Esophagus squamous epithelium (tissue), 5 donors: ENCODE results near the gene SSB. TPM values are rescaled to one million over a fixed set of nuclear protein-coding genes. Genes with fewer than 3 reads are reported as not detected.

Experiments
- DNase-seq: peaks from one replicate; lab custom pipeline; 2025; lab: John Stamatoyannopoulos, UW
- H3K27ac ChIP-seq, 4 donors: fragments of 200-600 bp; sonication (generic); one replicate each; pipeline ENCODE4 v1.5.1; 2016 to 2019; ENCODE audit warnings: mild to moderate bottlenecking in 1 of 4
- H3K27me3 ChIP-seq, 4 donors: fragments of 200-600 bp; sonication (generic); 1 replicate in 3 of 4; 2 replicates in 1 of 4; pipeline versions ENCODE4 v1.5.1 to v1.6.0; 2017 to 2021; ENCODE audit warnings: antibody characterized with exemption in 1 of 4
- H3K36me3 ChIP-seq, 3 donors: fragments of 200-600 bp; sonication (generic); one replicate each; pipeline ENCODE4 v1.5.1; 2016 to 2019
- H3K4me1 ChIP-seq, 3 donors: fragments of 200-600 bp; sonication (generic); one replicate each; pipeline ENCODE4 v1.5.1; 2017 to 2019
- H3K4me3 ChIP-seq, 4 donors: fragments of 200-600 bp; sonication (generic); 1 replicate in 3 of 4; 2 replicates in 1 of 4; pipeline ENCODE4 v1.5.1; 2016 to 2019; ENCODE audit warnings: mild to moderate bottlenecking in 2 of 4, moderate library complexity in 1 of 4
- H3K9me3 ChIP-seq, 3 donors: fragments of 200-600 bp; sonication (generic); one replicate each; pipeline ENCODE4 v1.5.1; 2016 to 2019
- POLR2A ChIP-seq, 4 donors: fragments of 450-650 bp; IDR thresholded peaks; one replicate each; pipeline ENCODE4 v1.6.1; 2017; ENCODE audit warnings: antibody characterized with exemption in 4 of 4, mild to moderate bottlenecking in 4 of 4, moderate library complexity in 3 of 4
- WGBS, 2 donors: methylation state at CpG; one replicate each; pipeline ENCODE4 v1.1.5; 2018; 5-methylcytosine and 5-hydroxymethylcytosine counted together
- intact Hi-C: fragments of 100-400 bp; cut with DNase I; formaldehyde crosslinking; loops from one replicate; pipeline ENCODE4 v1.15.0; 2022
- total RNA-seq, 4 donors: library from RNA; depleted of rRNA; stranded (reverse); fragments of >200 nt; gene quantifications; one replicate each; pipeline ENCODE4 v1.1.0, GENCODE V29; 2016
- TF ChIP-seq, protein P1 (sequence below), 6 experiments: fragments of 450-650 bp in 4 of 6; fragments of 200-600 bp in 2 of 6; sonication (generic) in 2 of 6; IDR thresholded peaks; one replicate each; pipeline ENCODE4 v1.5.1; 2016 to 2019; ENCODE audit warnings: antibody characterized with exemption in 6 of 6, mild to moderate bottlenecking in 4 of 6, moderate library complexity in 4 of 6
- donor health status: DM: yes; HTN: yes; CAD: no.

The SSB gene
- total RNA-seq, 4 donors from 2014 or later: 36.2 to 82.6 (median 50.6) TPM

DNA sequence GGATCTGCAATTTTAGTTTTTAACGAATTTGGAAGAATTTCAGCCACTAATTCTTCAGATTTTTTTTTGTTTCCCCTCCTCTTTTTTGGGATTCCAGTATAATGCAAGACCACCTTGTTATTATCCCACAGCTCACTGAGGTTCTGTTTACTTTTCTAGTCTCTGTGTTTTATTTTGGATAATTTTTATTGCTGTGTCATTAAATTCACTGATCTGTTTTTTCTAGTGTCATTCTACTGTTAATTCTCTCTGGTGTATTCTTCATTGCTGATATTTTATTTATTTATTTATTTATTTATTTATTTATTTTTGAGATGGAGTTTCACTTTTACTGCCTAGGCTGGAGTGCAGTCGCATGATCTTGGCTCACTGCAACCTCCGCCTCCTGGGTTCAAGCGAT is 60.8 kb downstream of the SSB start:
- no peaks in the 10 kb centered on the region for H3K27me3 ChIP-seq
- H3K9me3 ChIP-seq: no peaks in the 10 kb centered on the region
- no peak overlapping the region for H3K27ac ChIP-seq
- intact Hi-C loops: no loop called here
- peaks cover 0 to 6% (median 0%) of the 10 kb centered on the region in 3 donors for H3K36me3 ChIP-seq
- peaks cover 0 to 14% (median 0%) of the 10 kb centered on the region in 3 donors for H3K4me1 ChIP-seq
- H3K4me3 ChIP-seq: no peak overlapping the region
- DNase-seq: no peak
- WGBS, 2 donors: 89 to 94% methylated on average over 4 of the region's 4 CpGs
- TF ChIP-seq, protein P1, sequence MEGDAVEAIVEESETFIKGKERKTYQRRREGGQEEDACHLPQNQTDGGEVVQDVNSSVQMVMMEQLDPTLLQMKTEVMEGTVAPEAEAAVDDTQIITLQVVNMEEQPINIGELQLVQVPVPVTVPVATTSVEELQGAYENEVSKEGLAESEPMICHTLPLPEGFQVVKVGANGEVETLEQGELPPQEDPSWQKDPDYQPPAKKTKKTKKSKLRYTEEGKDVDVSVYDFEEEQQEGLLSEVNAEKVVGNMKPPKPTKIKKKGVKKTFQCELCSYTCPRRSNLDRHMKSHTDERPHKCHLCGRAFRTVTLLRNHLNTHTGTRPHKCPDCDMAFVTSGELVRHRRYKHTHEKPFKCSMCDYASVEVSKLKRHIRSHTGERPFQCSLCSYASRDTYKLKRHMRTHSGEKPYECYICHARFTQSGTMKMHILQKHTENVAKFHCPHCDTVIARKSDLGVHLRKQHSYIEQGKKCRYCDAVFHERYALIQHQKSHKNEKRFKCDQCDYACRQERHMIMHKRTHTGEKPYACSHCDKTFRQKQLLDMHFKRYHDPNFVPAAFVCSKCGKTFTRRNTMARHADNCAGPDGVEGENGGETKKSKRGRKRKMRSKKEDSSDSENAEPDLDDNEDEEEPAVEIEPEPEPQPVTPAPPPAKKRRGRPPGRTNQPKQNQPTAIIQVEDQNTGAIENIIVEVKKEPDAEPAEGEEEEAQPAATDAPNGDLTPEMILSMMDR (IDR thresholded peaks at IDR 0.05): no peak
- no peak for TF ChIP-seq POLR2A (IDR thresholded peaks at IDR 0.05)

DNA sequence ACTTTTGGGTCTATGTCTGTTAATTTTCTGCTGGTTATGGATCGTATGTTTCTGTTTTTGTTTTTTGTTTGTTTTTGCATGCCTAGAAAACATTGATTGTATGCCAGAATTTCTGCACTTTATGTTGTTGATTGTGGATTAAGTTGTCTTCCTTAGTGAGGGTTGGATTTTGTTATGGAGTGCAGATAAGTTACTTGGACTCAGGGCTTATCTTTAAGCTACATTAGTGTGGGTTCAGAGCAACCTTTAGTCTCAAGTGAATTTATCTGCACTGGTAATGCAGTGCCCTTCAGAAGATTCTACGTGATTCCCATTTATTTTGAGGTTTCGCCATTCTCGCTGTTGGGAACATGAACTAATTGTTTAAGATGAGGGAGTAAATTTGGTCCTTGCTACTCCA is 61.5 kb downstream of the SSB start:
- H3K9me3 ChIP-seq: no peaks in the 10 kb centered on the region
- H3K36me3 ChIP-seq: peaks cover 0 to 6% (median 0%) of the 10 kb centered on the region in 3 donors
- intact Hi-C loops: no loop called here
- DNase-seq: no peak
- no peak overlapping the region for H3K4me3 ChIP-seq
- H3K4me1 ChIP-seq: peaks cover 0 to 14% (median 0%) of the 10 kb centered on the region in 3 donors
- TF ChIP-seq POLR2A (IDR thresholded peaks at IDR 0.05): no peak
- TF ChIP-seq, protein P1 (IDR thresholded peaks at IDR 0.05): no peak
- no peak overlapping the region for H3K27ac ChIP-seq
- 93 to 99% methylated on average over 4 of the region's 4 CpGs for WGBS, 2 donors
- no peaks in the 10 kb centered on the region for H3K27me3 ChIP-seq

Other genes starting within 250 kb of the SSB start
- gene FASTKD1, start 225.0 kb upstream of the SSB start, total RNA-seq: 10 to 100 TPM; 15.8 to 36.7 (median 25.9) TPM
- gene PPIG, start 214.5 kb upstream of the SSB start, total RNA-seq: 10 to 100 TPM; 17.6 to 32.8 (median 28.8) TPM
- gene CFAP210, start 104.5 kb upstream of the SSB start, total RNA-seq: not detected
- gene PHOSPHO2, start 104.4 kb upstream of the SSB start, total RNA-seq: 1 to 10 TPM; 1.9 to 4.6 (median 3.3) TPM
- gene KLHL23, start 65.0 kb upstream of the SSB start, total RNA-seq: 10 to 100 TPM in 1 of 4 donors, 1 to 10 TPM in 3; 1.3 to 11.3 (median 4.1) TPM
- gene METTL5, start 26.0 kb downstream of the SSB start, total RNA-seq: 10 to 100 TPM; 22.9 to 56.3 (median 44.7) TPM
- 10 to 100 TPM; 26.9 to 56.8 (median 43.2) TPM for gene UBR3, start 28.6 kb downstream of the SSB start, total RNA-seq